Ovary (tissue), 9 donors: ENCODE data around the gene NCDN. TPM values are rescaled to one million over a fixed set of nuclear protein-coding genes. Genes with fewer than 3 reads are reported as not detected.

ENCODE experiments used
- DNase-seq, 5 donors: peaks; one replicate each; pipeline ENCODE4 v3.0.0-alpha.2; 2019 to 2020
- H3K27ac ChIP-seq, 2 donors: fragments of 200-600 bp; one replicate each; pipeline versions ENCODE4 v1.5.1 to v1.8.0; 2019 to 2022
- H3K27me3 ChIP-seq: fragments of 200-600 bp; one replicate; pipeline ENCODE4 v1.8.0; 2022
- H3K36me3 ChIP-seq: fragments of 200-600 bp; sonication (generic); one replicate; pipeline ENCODE4 v1.5.1; 2019
- H3K4me1 ChIP-seq: one replicate; pipeline ENCODE4 v1.8.1; 2013; ENCODE audit warnings: mild to moderate bottlenecking, moderate library complexity; ENCODE audit not compliant: insufficient read depth
- H3K4me3 ChIP-seq: fragments of 200-600 bp; sonication (generic); one replicate; pipeline ENCODE4 v1.5.1; 2017
- H3K9me3 ChIP-seq, 2 donors: fragments of 200-600 bp in 1 of 2; sonication (generic) in 1 of 2; one replicate each; pipeline versions ENCODE4 v1.5.1 to v1.8.1; 2013 to 2019; ENCODE audit warnings: mild to moderate bottlenecking in 1 of 2, moderate library complexity in 1 of 2
- EP300 ChIP-seq: sonication (generic); formaldehyde crosslinking; IDR thresholded peaks from one replicate; pipeline ENCODE4 v1.6.1; 2017; ENCODE audit warnings: antibody characterized with exemption
- POLR2A ChIP-seq: fragments of 450-650 bp; IDR thresholded peaks from one replicate; pipeline ENCODE4 v1.6.1; 2017; ENCODE audit warnings: antibody characterized with exemption, mild to moderate bottlenecking, moderate library complexity
- WGBS, 3 donors: extraction: QIAGEN DNeasy Blood & Tissue Kit in 1 of 3; methylation state at CpG; one replicate each; pipeline versions ENCODE4 v1.1.5 to v1.1.7; 2013 to 2017; 5-methylcytosine and 5-hydroxymethylcytosine counted together
- intact Hi-C, 4 donors: fragments of 100-400 bp; cut with DNase I; formaldehyde crosslinking; loops; one replicate each; pipeline versions ENCODE4 v1.11.0 to v1.15.1; 2022 to 2023
- polyA plus RNA-seq, 2 donors: library from polyadenylated mRNA; stranded (reverse); fragments of 200-250 nt in 1 of 2; fragments of 350-450 nt in 1 of 2; fragmentation: Illumina TruSeq in 1 of 2; extraction: RNeasy Lipid Tissue Mini Kit (QIAGEN cat#74804) in 1 of 2; gene quantifications; one replicate each; pipeline ENCODE4 v1.2.3, GENCODE V29; 2013 to 2014
- total RNA-seq, 7 donors: library from RNA; depleted of rRNA in 2 of 7; stranded (reverse); fragments of >200 nt in 2 of 7; fragmentation: NEBNext Ultra II Directional in 3 of 7; extraction: Animal tissue kit (Norgen Biotek cat#: 25700) in 3 of 7; gene quantifications; one replicate each; pipeline versions ENCODE4 v1.1.0 to v1.2.4, GENCODE V29; 2016 to 2023
- TF ChIP-seq, protein P1 (sequence below), 3 donors: fragments of 450-650 bp in 2 of 3; fragments of 200-600 bp in 1 of 3; IDR thresholded peaks; one replicate each; pipeline versions ENCODE4 v1.5.1 to v1.8.0; 2016 to 2022; ENCODE audit warnings: antibody characterized with exemption in 3 of 3, mild to moderate bottlenecking in 1 of 3
- donor health status: DM: no; HTN: no; CAD: no; lungs with moderate emphysema.
- donor health status: DM: no; HTN: no; CAD: no.
- donor health status: Bipolar disorder and iron deficiency.
- donor health status: DM: yes; HTN: yes; CAD: no.
- donor health status: DM: no; HTN: no; CAD: no.
- donor health status: DM: yes; HTN: yes; CAD: no.

The NCDN gene
- total and polyA plus RNA-seq, 9 donors = 5.9 to 36.2 (median 22.9) TPM

GRCh38 chr1:35600593-35600992 lies 43.0 kb downstream of the NCDN start:
- no peak overlapping the region for H3K27ac ChIP-seq
- H3K9me3 ChIP-seq = no peaks in the 10 kb centered on the region
- no peaks in the 10 kb centered on the region for H3K4me1 ChIP-seq
- TF ChIP-seq EP300 (no peak), POLR2A (no peak)
- TF ChIP-seq, protein P1, sequence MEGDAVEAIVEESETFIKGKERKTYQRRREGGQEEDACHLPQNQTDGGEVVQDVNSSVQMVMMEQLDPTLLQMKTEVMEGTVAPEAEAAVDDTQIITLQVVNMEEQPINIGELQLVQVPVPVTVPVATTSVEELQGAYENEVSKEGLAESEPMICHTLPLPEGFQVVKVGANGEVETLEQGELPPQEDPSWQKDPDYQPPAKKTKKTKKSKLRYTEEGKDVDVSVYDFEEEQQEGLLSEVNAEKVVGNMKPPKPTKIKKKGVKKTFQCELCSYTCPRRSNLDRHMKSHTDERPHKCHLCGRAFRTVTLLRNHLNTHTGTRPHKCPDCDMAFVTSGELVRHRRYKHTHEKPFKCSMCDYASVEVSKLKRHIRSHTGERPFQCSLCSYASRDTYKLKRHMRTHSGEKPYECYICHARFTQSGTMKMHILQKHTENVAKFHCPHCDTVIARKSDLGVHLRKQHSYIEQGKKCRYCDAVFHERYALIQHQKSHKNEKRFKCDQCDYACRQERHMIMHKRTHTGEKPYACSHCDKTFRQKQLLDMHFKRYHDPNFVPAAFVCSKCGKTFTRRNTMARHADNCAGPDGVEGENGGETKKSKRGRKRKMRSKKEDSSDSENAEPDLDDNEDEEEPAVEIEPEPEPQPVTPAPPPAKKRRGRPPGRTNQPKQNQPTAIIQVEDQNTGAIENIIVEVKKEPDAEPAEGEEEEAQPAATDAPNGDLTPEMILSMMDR (IDR thresholded peaks at IDR 0.05) = no peak
- WGBS, 3 donors = 91 to 96% (median 92%) methylated on average over 3 of the region's 3 CpGs
- H3K4me3 ChIP-seq = no peak overlapping the region
- no peaks in the 10 kb centered on the region for H3K36me3 ChIP-seq
- no peaks in the 10 kb centered on the region for H3K27me3 ChIP-seq
- intact Hi-C loops = no loop called here
- DNase-seq = no peak

GRCh38 chr1:35603468-35603867 lies 45.9 kb downstream of the NCDN start:
- H3K36me3 ChIP-seq = no peaks in the 10 kb centered on the region
- no peak overlapping the region for H3K4me3 ChIP-seq
- no peaks in the 10 kb centered on the region for H3K9me3 ChIP-seq
- no peak overlapping the region for H3K27ac ChIP-seq
- intact Hi-C loops = no loop called here
- no peaks in the 10 kb centered on the region for H3K4me1 ChIP-seq
- H3K27me3 ChIP-seq = no peaks in the 10 kb centered on the region
- no peak for DNase-seq
- whole genome bisulfite sequencing, 3 donors = 73 to 79% (median 79%) methylated on average over 3 of the region's 3 CpGs
- TF ChIP-seq, protein P1 (IDR thresholded peaks at IDR 0.05) = no peak
- TF ChIP-seq EP300 (no peak), POLR2A (no peak)

- no peaks in the 10 kb centered on the region for H3K4me1 ChIP-seq
- H3K4me3 ChIP-seq = no peak overlapping the region
- intact Hi-C loops = no loop called here
- H3K9me3 ChIP-seq = no peaks in the 10 kb centered on the region
- no peaks in the 10 kb centered on the region for H3K27me3 ChIP-seq
- DNase-seq = no peak
- TF ChIP-seq, protein P1 (IDR thresholded peaks at IDR 0.05) = no peak
- TF ChIP-seq EP300 (no peak), POLR2A (no peak)
- WGBS, 3 donors = 67 to 69% (median 69%) methylated on average over 4 of the region's 4 CpGs
- no peak overlapping the region for H3K27ac ChIP-seq
- no peaks in the 10 kb centered on the region for H3K36me3 ChIP-seq
Measured at GRCh38 chr1:35603941-35604340, 46.3 kb downstream of the NCDN start.

GRCh38 chr1:35605071-35605866 lies 47.7 kb downstream of the NCDN start:
- no peak for DNase-seq
- Histone ChIP-seq H3K36me3 (no peaks in the 10 kb centered on the region), H3K9me3 (no peaks in the 10 kb centered on the region), H3K4me3 (no peak overlapping the region), H3K4me1 (no peaks in the 10 kb centered on the region), H3K27me3 (no peaks in the 10 kb centered on the region), H3K27ac (no peak overlapping the region)
- WGBS, 3 donors = 59 to 69% (median 69%) methylated on average over 6 of the region's 6 CpGs
- intact Hi-C loops = no loop called here
- TF ChIP-seq EP300 (no peak), POLR2A (no peak)
- TF ChIP-seq, protein P1 (IDR thresholded peaks at IDR 0.05) = no peak
